A673 (cell line): ENCODE data around the gene MYCL. TPM values are rescaled to one million over a fixed set of nuclear protein-coding genes. Genes with fewer than 3 reads are reported as not detected.

Experiments used
- BruUV-seq: library from RNA; stranded (reverse); fragments of 400-500 nt; replicated peaks from 2 replicates; lab custom pipeline; 2021; lab: Mats Ljungman, UMichigan
- CTCF ChIA-PET: fragments of 300-600 bp; sonication (Branson Sonifier 250); formaldehyde crosslinking; loops from one replicate; lab custom pipeline; 2022; ENCODE audit warnings: antibody characterized with exemption; lab: Charles Lee
- POLR2A ChIA-PET: fragments of 300-600 bp; sonication (Branson Sonifier 250); formaldehyde crosslinking; loops from one replicate; lab custom pipeline; 2022; ENCODE audit warnings: antibody characterized with exemption; ENCODE audit not compliant: low non-redundant PET; lab: Charles Lee
- DNase-seq: peaks from one replicate; pipeline ENCODE4 v3.0.0-alpha.2; 2015; ENCODE audit warnings: low spot score
- H3K27ac ChIP-seq: fragments of 200-600 bp; sonication (generic); 2 replicates; pipeline ENCODE4 v1.5.1; 2016; ENCODE audit warnings: mixed run types, low read depth, mild to moderate bottlenecking, mixed read lengths, antibody characterized with exemption, low read length; ENCODE audit not compliant: poor library complexity, severe bottlenecking
- H3K27me3 ChIP-seq: fragments of 200-600 bp; sonication (generic); replicated peaks from 2 replicates; pipeline ENCODE4 v1.6.1; 2017; ENCODE audit warnings: mixed run types, low read depth, mild to moderate bottlenecking, mixed read lengths, antibody characterized with exemption, low read length; ENCODE audit not compliant: insufficient read depth, poor library complexity
- H3K36me3 ChIP-seq: fragments of 200-600 bp; sonication (generic); 2 replicates; pipeline ENCODE4 v1.6.1; 2016; ENCODE audit warnings: mixed run types, mild to moderate bottlenecking, mixed read lengths, antibody characterized with exemption, low read length; ENCODE audit not compliant: insufficient read depth, poor library complexity, severe bottlenecking
- H3K4me1 ChIP-seq: fragments of 200-600 bp; sonication (generic); 2 replicates; pipeline ENCODE4 v1.6.1; 2017; ENCODE audit warnings: mixed run types, mild to moderate bottlenecking, mixed read lengths, antibody characterized with exemption, low read length; ENCODE audit not compliant: insufficient read depth, poor library complexity, severe bottlenecking
- H3K4me3 ChIP-seq: fragments of 200-600 bp; sonication (generic); 2 replicates; pipeline ENCODE4 v1.5.1; 2016; ENCODE audit warnings: low read depth, mixed run types, mild to moderate bottlenecking, mixed read lengths, low read length; ENCODE audit not compliant: poor library complexity, severe bottlenecking
- H3K9me3 ChIP-seq: fragments of 200-600 bp; sonication (generic); 2 replicates; pipeline ENCODE4 v1.6.1; 2016; ENCODE audit warnings: mixed run types, low read depth, mild to moderate bottlenecking, mixed read lengths, antibody characterized with exemption, low read length; ENCODE audit not compliant: poor library complexity, severe bottlenecking
- EZH2 ChIP-seq: fragments of 200-600 bp; sonication (generic); IDR thresholded peaks from 2 replicates; pipeline ENCODE4 v1.6.1; 2017; ENCODE audit warnings: borderline replicate concordance, low read depth, mild to moderate bottlenecking, mixed read lengths, antibody characterized with exemption, low read length; ENCODE audit not compliant: poor library complexity, severe bottlenecking
- intact Hi-C: fragments of 100-400 bp; cut with micrococcal nuclease; formaldehyde crosslinking; loops from one replicate; pipeline ENCODE4 v1.10.0; 2022; ENCODE audit not compliant: unreplicated experiment
- total RNA-seq: library from RNA; stranded (reverse); gene quantifications from 2 replicates; pipeline ENCODE4 v1.2.3, GENCODE V29; 2021
- TF ChIP-seq, protein P1 (sequence below): fragments of 300-800, 200-600 bp; sonication (generic); conservative IDR thresholded peaks from 2 replicates; pipeline ENCODE4 v1.5.1; 2017; ENCODE audit warnings: low read depth, mild to moderate bottlenecking, antibody characterized with exemption, low read length, moderate library complexity, mixed read lengths

MYCL gene
- total RNA-seq, 1 experiment from 2014 or later: 0.58 TPM

DNA sequence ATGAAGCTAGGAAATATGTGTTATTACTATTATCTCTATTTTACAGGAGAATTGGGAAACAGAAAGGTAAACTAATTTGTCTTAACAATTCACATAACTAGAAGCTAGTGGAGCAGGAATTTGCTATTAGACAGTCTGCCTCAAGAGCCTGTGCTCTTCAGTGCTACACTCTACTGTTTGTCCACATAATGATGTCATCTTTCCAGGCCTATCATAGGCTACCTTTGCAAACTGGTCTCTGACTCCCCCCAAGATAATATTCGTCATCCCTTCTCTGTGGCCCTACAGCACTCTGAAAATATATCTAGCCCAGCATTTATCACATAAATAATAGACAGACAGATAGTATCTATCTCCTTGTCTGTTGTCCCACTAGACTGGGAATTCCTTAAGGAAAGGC lies 52.5 kb downstream of the MYCL start:
- Histone ChIP-seq H3K9me3 (no peaks in the 10 kb centered on the region), H3K36me3 (peaks cover 59% of the 10 kb centered on the region), H3K4me3 (no peak overlapping the region), H3K27me3 (no peaks in the 10 kb centered on the region), H3K27ac (no peak overlapping the region), H3K4me1 (peaks cover 26% of the 10 kb centered on the region)
- ChIA-PET CTCF (no interaction called here), POLR2A (no interaction called here)
- no TSS peak for BruUV-seq
- no peak for DNase-seq
- intact Hi-C loops: no loop called here
- no peak for TF ChIP-seq EZH2
- TF ChIP-seq, protein P1, sequence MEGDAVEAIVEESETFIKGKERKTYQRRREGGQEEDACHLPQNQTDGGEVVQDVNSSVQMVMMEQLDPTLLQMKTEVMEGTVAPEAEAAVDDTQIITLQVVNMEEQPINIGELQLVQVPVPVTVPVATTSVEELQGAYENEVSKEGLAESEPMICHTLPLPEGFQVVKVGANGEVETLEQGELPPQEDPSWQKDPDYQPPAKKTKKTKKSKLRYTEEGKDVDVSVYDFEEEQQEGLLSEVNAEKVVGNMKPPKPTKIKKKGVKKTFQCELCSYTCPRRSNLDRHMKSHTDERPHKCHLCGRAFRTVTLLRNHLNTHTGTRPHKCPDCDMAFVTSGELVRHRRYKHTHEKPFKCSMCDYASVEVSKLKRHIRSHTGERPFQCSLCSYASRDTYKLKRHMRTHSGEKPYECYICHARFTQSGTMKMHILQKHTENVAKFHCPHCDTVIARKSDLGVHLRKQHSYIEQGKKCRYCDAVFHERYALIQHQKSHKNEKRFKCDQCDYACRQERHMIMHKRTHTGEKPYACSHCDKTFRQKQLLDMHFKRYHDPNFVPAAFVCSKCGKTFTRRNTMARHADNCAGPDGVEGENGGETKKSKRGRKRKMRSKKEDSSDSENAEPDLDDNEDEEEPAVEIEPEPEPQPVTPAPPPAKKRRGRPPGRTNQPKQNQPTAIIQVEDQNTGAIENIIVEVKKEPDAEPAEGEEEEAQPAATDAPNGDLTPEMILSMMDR: no peak

DNA sequence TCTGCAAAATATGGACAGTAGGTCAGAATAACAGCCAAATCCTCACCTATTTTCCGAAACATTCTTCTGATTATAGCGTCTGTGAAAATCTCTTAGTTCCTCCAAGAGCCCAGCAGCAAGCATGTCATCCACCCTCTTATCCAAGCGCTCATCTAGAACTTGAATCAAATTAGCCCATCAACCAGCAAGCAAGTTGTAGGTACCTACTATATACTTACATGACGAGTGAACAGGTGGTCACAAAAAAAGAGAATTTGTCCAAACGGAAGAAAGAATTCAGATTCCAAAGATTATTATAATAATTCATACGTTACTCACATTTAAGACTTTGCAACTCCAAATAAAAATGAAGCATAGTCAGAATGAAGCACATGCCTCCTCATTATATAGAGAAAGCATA lies 53.8 kb downstream of the MYCL start:
- peaks cover 66% of the 10 kb centered on the region for H3K36me3 ChIP-seq
- no TSS peak for BruUV-seq
- CTCF ChIA-PET: no interaction called here
- H3K4me3 ChIP-seq: no peak overlapping the region
- DNase-seq: no peak
- H3K4me1 ChIP-seq: peaks cover 24% of the 10 kb centered on the region
- TF ChIP-seq EZH2: no peak
- TF ChIP-seq, protein P1: no peak
- no peaks in the 10 kb centered on the region for H3K27me3 ChIP-seq
- intact Hi-C loops: no loop called here
- H3K27ac ChIP-seq: no peak overlapping the region
- H3K9me3 ChIP-seq: no peaks in the 10 kb centered on the region
- POLR2A ChIA-PET: no interaction called here

DNA sequence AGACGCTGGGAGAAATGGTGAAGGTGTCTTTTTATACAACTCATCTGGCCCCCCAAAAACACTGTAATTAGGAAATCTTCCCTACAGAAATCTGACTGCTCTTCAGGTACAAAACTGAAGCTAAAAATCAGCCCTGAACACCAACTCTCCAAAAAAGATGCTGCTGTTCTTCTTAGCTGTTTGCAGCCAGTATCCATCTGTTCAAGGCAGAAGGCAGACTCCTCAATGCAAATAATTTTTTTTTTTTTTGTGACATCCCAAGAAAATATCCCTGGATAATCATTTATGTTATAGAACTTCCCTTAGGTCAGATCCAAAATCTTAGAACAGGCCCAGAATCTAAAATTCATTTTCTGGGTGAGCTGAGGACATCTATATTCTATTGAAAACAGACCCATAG lies 54.9 kb downstream of the MYCL start:
- no peak for DNase-seq
- BruUV-seq: no TSS peak
- no peaks in the 10 kb centered on the region for H3K27me3 ChIP-seq
- H3K36me3 ChIP-seq: peaks cover 77% of the 10 kb centered on the region
- POLR2A ChIA-PET: no interaction called here
- peaks cover 17% of the 10 kb centered on the region for H3K4me1 ChIP-seq
- no peaks in the 10 kb centered on the region for H3K9me3 ChIP-seq
- H3K27ac ChIP-seq: peak overlapping the region; percentile 68
- intact Hi-C loops: no loop called here
- TF ChIP-seq, protein P1: no peak
- TF ChIP-seq EZH2: no peak
- no peak overlapping the region for H3K4me3 ChIP-seq
- CTCF ChIA-PET: interaction anchor here (0.6 to 1.1 kb wide), 2 partner anchors 55 to 127 kb away, joined by 4 to 6 read pairs; partner anchors contain the start of gene MYCL
